Ishikawa (cell line): ENCODE data around the gene PBLD.

Source experiments
- CEBPB ChIP-seq: IDR thresholded peaks from 2 replicates; pipeline ENCODE4 v1.6.1; 2012
- CREB1 ChIP-seq: IDR thresholded peaks from 2 replicates; pipeline ENCODE4 v1.6.1; 2012; ENCODE audit warnings: low read depth
- EGR1 ChIP-seq: IDR thresholded peaks from 2 replicates; pipeline ENCODE4 v1.6.1; 2012
- EP300 ChIP-seq: IDR thresholded peaks from 2 replicates; pipeline ENCODE4 v1.6.1; 2012; ENCODE audit warnings: borderline replicate concordance
- FOXM1 ChIP-seq: IDR thresholded peaks from 2 replicates; pipeline ENCODE4 v1.6.1; 2012; ENCODE audit warnings: low read depth, borderline replicate concordance
- NFIC ChIP-seq: IDR thresholded peaks from 2 replicates; pipeline ENCODE4 v1.6.1; 2012
- RAD21 ChIP-seq: IDR thresholded peaks from 2 replicates; pipeline ENCODE4 v1.6.1; 2012; ENCODE audit warnings: low read depth
- TAF1 ChIP-seq: IDR thresholded peaks from 2 replicates; pipeline ENCODE4 v1.6.1; 2012; ENCODE audit warnings: low read depth, mild to moderate bottlenecking
- TCF12 ChIP-seq: IDR thresholded peaks from 2 replicates; pipeline ENCODE4 v1.6.1; 2012; ENCODE audit warnings: low read depth
- TEAD4 ChIP-seq: IDR thresholded peaks from 2 replicates; pipeline ENCODE4 v1.6.1; 2012
- YY1 ChIP-seq: IDR thresholded peaks from 2 replicates; pipeline ENCODE4 v1.6.1; 2012; ENCODE audit warnings: low read depth
- ZBTB7A ChIP-seq: IDR thresholded peaks from 2 replicates; pipeline ENCODE4 v1.6.1; 2012; ENCODE audit warnings: low read depth
- TF ChIP-seq, protein P1 (sequence below): IDR thresholded peaks from 2 replicates; pipeline ENCODE4 v1.6.1; 2012
- TF ChIP-seq, protein P2 (sequence below): IDR thresholded peaks from 2 replicates; pipeline ENCODE4 v1.6.1; 2012; ENCODE audit warnings: low read depth, mild to moderate bottlenecking
- TF ChIP-seq, protein P3 (sequence below): IDR thresholded peaks from 2 replicates; pipeline ENCODE4 v1.6.1; 2012

Gene PBLD

DNA sequence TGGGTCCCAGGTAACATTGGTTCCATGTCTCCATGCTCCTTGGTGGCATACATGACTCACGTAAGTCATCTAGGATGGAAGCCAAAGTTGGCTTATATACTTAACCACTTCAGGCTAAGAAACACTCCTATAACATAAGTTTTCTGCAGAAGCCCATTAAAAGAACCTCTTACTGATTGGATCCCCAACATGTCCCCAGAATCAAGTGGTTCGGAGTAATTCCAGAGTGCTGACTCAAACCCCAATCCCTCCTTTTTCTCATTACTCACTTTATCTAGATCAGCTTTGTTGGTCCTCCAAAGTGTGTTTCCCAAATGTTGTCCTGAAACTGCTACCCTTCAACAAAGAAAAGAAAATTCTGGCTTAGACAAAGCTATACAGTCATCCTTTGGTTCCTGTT is 90.7 kb downstream of the PBLD start:
- TF ChIP-seq RAD21 = no peak
- TF ChIP-seq, protein P1, sequence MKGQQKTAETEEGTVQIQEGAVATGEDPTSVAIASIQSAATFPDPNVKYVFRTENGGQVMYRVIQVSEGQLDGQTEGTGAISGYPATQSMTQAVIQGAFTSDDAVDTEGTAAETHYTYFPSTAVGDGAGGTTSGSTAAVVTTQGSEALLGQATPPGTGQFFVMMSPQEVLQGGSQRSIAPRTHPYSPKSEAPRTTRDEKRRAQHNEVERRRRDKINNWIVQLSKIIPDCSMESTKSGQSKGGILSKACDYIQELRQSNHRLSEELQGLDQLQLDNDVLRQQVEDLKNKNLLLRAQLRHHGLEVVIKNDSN = no peak
- no peak for TF ChIP-seq TAF1

DNA sequence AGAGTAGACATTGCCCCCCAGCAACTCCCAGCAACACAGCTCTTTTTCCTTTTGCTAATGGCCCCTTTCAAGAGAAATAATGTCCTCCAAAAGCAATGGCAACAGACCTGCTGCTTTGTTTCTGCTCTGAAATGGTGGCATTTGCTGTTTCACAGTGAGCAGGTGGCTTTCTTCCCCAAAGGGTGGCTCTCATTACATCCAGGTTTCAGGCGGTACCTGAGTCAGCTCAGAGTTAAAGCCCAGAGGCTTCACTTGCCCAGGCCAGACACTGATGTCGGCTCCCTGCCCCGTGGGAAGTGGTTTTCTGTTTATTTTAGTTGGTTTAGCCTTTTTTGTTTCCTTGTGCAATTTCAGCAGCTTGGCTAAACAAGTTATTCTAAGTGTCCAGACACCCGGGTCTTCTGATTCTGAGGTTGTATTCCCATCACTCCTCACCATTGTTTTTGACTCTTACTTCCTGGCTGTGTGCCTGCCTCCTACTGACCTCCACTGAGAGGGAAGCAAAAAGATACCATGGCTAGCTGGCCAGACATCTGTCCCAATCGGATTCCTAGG is 93.1 kb downstream of the PBLD start:
- TF ChIP-seq, protein P2, sequence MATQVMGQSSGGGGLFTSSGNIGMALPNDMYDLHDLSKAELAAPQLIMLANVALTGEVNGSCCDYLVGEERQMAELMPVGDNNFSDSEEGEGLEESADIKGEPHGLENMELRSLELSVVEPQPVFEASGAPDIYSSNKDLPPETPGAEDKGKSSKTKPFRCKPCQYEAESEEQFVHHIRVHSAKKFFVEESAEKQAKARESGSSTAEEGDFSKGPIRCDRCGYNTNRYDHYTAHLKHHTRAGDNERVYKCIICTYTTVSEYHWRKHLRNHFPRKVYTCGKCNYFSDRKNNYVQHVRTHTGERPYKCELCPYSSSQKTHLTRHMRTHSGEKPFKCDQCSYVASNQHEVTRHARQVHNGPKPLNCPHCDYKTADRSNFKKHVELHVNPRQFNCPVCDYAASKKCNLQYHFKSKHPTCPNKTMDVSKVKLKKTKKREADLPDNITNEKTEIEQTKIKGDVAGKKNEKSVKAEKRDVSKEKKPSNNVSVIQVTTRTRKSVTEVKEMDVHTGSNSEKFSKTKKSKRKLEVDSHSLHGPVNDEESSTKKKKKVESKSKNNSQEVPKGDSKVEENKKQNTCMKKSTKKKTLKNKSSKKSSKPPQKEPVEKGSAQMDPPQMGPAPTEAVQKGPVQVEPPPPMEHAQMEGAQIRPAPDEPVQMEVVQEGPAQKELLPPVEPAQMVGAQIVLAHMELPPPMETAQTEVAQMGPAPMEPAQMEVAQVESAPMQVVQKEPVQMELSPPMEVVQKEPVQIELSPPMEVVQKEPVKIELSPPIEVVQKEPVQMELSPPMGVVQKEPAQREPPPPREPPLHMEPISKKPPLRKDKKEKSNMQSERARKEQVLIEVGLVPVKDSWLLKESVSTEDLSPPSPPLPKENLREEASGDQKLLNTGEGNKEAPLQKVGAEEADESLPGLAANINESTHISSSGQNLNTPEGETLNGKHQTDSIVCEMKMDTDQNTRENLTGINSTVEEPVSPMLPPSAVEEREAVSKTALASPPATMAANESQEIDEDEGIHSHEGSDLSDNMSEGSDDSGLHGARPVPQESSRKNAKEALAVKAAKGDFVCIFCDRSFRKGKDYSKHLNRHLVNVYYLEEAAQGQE = no peak
- TF ChIP-seq ZBTB7A (no peak), FOXM1 (no peak), EP300 (no peak), CEBPB (no peak), TAF1 (no peak), NFIC (no peak), RAD21 (no peak), CREB1 (no peak), YY1 (no peak), TCF12 (no peak), TEAD4 (no peak), EGR1 (no peak)
- TF ChIP-seq, protein P3, sequence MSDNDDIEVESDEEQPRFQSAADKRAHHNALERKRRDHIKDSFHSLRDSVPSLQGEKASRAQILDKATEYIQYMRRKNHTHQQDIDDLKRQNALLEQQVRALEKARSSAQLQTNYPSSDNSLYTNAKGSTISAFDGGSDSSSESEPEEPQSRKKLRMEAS = no peak
- TF ChIP-seq, protein P1 = no peak

DNA sequence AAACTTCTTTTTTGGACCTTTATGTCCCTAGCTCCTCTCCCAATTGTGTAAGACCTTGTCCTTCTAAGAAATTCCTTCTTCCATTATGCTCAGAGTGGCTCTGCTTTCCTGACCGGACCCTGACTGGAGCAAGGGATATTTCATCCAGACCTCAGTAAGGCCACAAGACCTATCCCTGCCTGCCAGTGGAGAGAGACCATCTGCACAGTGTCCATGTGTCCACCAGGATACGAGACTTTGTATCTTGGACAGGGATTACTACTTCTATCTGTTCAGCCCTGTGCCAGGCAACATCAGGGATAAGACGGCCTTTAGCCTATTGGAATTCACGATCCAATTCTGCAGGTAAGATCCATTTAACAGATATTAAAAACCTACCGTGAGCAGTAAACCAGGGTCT is 93.7 kb downstream of the PBLD start:
- TF ChIP-seq EGR1 = no peak
- TF ChIP-seq NFIC = no peak
- no peak for TF ChIP-seq TEAD4
- TF ChIP-seq ZBTB7A = no peak
- TF ChIP-seq, protein P2 = no peak
- TF ChIP-seq YY1 = no peak
- TF ChIP-seq TCF12 = no peak
- no peak for TF ChIP-seq FOXM1
- TF ChIP-seq, protein P3 = no peak
- TF ChIP-seq CREB1 = no peak
- no peak for TF ChIP-seq CEBPB
- TF ChIP-seq TAF1 = no peak
- TF ChIP-seq EP300 = no peak
- no peak for TF ChIP-seq RAD21
- TF ChIP-seq, protein P1 = no peak

DNA sequence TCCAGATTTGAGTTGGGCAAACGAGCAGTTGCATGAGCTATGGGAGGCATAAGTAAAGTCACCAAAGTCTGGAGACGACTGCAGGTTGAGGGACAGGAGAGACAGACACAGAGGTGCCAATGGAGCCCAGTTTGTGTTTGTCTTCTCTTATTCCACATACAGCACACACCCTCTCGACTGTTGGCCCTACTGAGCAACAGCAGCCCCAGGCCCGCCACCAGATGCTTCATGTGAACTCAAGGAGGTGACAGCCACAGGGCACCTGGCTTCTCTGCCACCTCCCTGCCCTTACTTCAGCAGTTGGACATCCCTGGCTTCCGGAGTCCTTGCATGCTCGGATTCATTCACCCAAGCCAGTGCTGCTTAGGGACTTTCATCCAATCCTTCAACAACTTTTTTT is 94.4 kb downstream of the PBLD start:
- TF ChIP-seq EGR1 = no peak
- no peak for TF ChIP-seq NFIC
- no peak for TF ChIP-seq TAF1
- no peak for TF ChIP-seq EP300
- TF ChIP-seq, protein P3 = no peak

DNA sequence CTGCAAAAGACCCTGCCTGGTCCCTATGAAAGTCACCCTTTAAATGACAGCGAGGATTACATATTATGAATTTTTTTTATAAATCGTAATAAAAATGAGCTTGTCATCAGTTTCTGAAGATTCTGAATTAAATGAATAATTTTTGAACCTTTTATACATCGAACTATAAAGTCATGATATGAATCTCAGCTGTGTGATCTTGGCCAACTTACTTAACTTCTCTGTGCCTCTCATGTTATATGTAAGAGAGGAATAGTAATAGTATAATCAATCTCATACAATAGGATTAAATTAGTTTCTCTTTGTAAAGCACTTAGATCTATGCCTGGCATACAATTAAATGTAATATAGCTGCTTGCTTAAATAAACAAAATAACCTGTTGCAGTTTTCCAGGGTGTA is 95.6 kb downstream of the PBLD start:
- TF ChIP-seq, protein P2 = no peak
- TF ChIP-seq TAF1 = no peak
- no peak for TF ChIP-seq NFIC
- no peak for TF ChIP-seq RAD21
- no peak for TF ChIP-seq YY1
- TF ChIP-seq EP300 = no peak
- TF ChIP-seq TEAD4 = no peak
- no peak for TF ChIP-seq FOXM1
- no peak for TF ChIP-seq ZBTB7A
- no peak for TF ChIP-seq EGR1
- no peak for TF ChIP-seq CREB1
- no peak for TF ChIP-seq CEBPB
